Lower lobe of right lung (tissue), 2 donors: Measurements from ENCODE around the gene MEOX1. TPM values are rescaled to one million over a fixed set of nuclear protein-coding genes. Genes with fewer than 3 reads are reported as not detected.

Experiments used
- ATAC-seq, 2 donors: fragments of 200-7000 bp; cut with Tn5 transposase; one replicate each; pipeline ENCODE4 v1.9.1; 2020 to 2022; ENCODE audit warnings: mild to moderate bottlenecking in 2 of 2, moderate library complexity in 2 of 2
- DNase-seq: peaks from one replicate; pipeline ENCODE4 v3.0.0-alpha.2; 2020
- H3K27ac ChIP-seq: fragments of 200-600 bp; one replicate; pipeline ENCODE4 v1.8.0; 2022
- H3K27me3 ChIP-seq: fragments of 200-600 bp; one replicate; pipeline ENCODE4 v1.8.0; 2022; ENCODE audit warnings: low read depth
- H3K36me3 ChIP-seq: fragments of 200-600 bp; one replicate; pipeline ENCODE4 v1.8.0; 2022; ENCODE audit warnings: mild to moderate bottlenecking
- H3K4me1 ChIP-seq: fragments of 200-600 bp; one replicate; pipeline ENCODE4 v1.8.0; 2022
- H3K4me3 ChIP-seq: fragments of 200-600 bp; one replicate; pipeline ENCODE4 v1.8.0; 2022; ENCODE audit warnings: mild to moderate bottlenecking
- H3K9me3 ChIP-seq: fragments of 200-600 bp; one replicate; pipeline ENCODE4 v1.8.0; 2022
- CTCF ChIP-seq: fragments of 200-600 bp; IDR thresholded peaks from one replicate; pipeline ENCODE4 v1.8.0; 2022; ENCODE audit warnings: antibody characterized with exemption, mild to moderate bottlenecking
- intact Hi-C: fragments of 100-400 bp; cut with DNase I; formaldehyde crosslinking; loops from one replicate; pipeline ENCODE4 v1.11.0; 2022
- total RNA-seq: library from RNA; stranded (reverse); fragmentation: NEBNext Ultra II Directional; extraction: Animal tissue kit (Norgen Biotek cat#: 25700); gene quantifications from one replicate; pipeline ENCODE4 v1.2.1, GENCODE V29; 2021
- donor health status: DM: no; HTN: yes; CAD: no; lungs with severe emphysema.

The MEOX1 gene
- total RNA-seq, 1 donor from 2014 or later = 0.86 TPM

DNA sequence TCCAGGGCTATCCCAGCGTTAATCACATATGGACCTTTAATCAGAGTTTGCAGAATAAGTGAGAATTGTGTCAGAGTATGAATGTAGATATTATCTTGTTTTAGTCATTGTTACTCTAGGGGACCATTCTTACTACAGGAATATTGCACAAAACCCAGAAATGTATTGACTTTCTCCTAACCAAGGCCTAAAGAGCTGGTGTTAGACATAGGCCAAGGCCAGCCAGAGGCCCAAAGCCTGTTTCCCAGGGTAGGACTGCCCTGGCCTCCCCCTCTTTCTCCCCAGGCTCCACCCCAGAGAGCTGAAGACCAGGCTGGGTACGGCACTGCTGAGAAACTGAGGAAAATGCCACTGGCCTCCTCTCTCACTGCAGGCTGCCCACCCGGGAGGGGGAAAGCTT is 41.9 kb upstream of the MEOX1 start:
- H3K36me3 ChIP-seq = no peaks in the 10 kb centered on the region
- no peaks in the 10 kb centered on the region for H3K9me3 ChIP-seq
- peaks cover 14% of the 10 kb centered on the region for H3K27me3 ChIP-seq
- no peak for DNase-seq
- no peaks in the 10 kb centered on the region for H3K4me1 ChIP-seq
- intact Hi-C loops = no loop called here
- no peak for ATAC-seq
- no peak for TF ChIP-seq CTCF
- H3K27ac ChIP-seq = no peak overlapping the region
- H3K4me3 ChIP-seq = no peak overlapping the region

DNA sequence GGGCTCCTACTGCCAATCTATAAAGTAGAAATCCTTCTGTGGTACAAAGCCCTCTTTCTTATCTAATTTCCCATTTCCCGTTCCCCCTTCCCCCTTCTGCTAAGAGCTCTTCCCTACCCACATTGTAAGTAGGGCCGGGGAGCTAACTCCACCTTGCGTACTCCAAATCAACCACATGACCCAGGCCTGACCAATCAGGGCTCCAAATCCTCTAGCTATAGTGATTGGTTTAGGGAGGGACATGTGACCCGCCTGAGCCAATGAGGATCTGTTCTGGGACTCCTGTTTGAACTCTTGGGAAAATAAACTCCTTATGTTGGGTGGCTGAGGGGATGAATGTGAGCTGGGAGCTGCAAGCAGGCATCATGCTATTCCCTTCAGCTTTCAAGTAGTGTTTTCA is 40.9 kb upstream of the MEOX1 start:
- TF ChIP-seq CTCF = no peak
- no peak for ATAC-seq
- Histone ChIP-seq H3K4me3 (no peak overlapping the region), H3K9me3 (no peaks in the 10 kb centered on the region), H3K27me3 (peaks cover 14% of the 10 kb centered on the region), H3K4me1 (no peaks in the 10 kb centered on the region), H3K36me3 (no peaks in the 10 kb centered on the region), H3K27ac (no peak overlapping the region)
- no peak for DNase-seq
- intact Hi-C loops = no loop called here

- H3K4me3 ChIP-seq = no peak overlapping the region
- no peaks in the 10 kb centered on the region for H3K36me3 ChIP-seq
- intact Hi-C loops = no loop called here
- H3K27ac ChIP-seq = no peak overlapping the region
- TF ChIP-seq CTCF = no peak
- DNase-seq = peak; percentile 54
- peak; percentile 34 to 59 for ATAC-seq
- H3K4me1 ChIP-seq = peaks cover 9% of the 10 kb centered on the region
- H3K9me3 ChIP-seq = no peaks in the 10 kb centered on the region
- peaks cover 6% of the 10 kb centered on the region for H3K27me3 ChIP-seq
These were observed 39.6 kb upstream of the MEOX1 start for GRCh38 chr17:43701318-43701743.

- Histone ChIP-seq H3K9me3 (no peaks in the 10 kb centered on the region), H3K4me1 (peaks cover 15% of the 10 kb centered on the region), H3K27ac (no peak overlapping the region), H3K27me3 (peaks cover 3% of the 10 kb centered on the region), H3K4me3 (no peak overlapping the region), H3K36me3 (no peaks in the 10 kb centered on the region)
- TF ChIP-seq CTCF = no peak
- DNase-seq (no peak), ATAC-seq (no peak)
- intact Hi-C loops = loop anchor here (10.0 kb wide), 1 partner anchor 65 kb away; no protein-coding TSS in a partner anchor
These were observed 37.7 kb upstream of the MEOX1 start for GRCh38 chr17:43699438-43699756.

- Histone ChIP-seq H3K36me3 (no peaks in the 10 kb centered on the region), H3K4me3 (no peak overlapping the region), H3K9me3 (no peaks in the 10 kb centered on the region), H3K4me1 (peaks cover 15% of the 10 kb centered on the region), H3K27ac (no peak overlapping the region), H3K27me3 (peaks cover 3% of the 10 kb centered on the region)
- DNase-seq (no peak), ATAC-seq (no peak)
- intact Hi-C loops = loop anchor here (10.0 kb wide), 1 partner anchor 66 kb away; no protein-coding TSS in a partner anchor
- TF ChIP-seq CTCF = no peak
These were observed 37.1 kb upstream of the MEOX1 start for GRCh38 chr17:43698678-43699437.
